Mucosa of descending colon (tissue), 3 donors: ENCODE data around the gene PTPRN2. TPM values are rescaled to one million over a fixed set of nuclear protein-coding genes. Genes with fewer than 3 reads are reported as not detected.

Experiments used
- ATAC-seq: fragments of 200-7000 bp; cut with Tn5 transposase; one replicate; pipeline ENCODE4 v1.9.1; 2020; ENCODE audit warnings: mild to moderate bottlenecking, moderate library complexity
- DNase-seq, 3 donors: peaks; one replicate each; pipeline ENCODE4 v3.0.0-alpha.2; 2020
- H3K36me3 ChIP-seq: fragments of 200-600 bp; one replicate; pipeline ENCODE4 v1.8.0; 2021; ENCODE audit warnings: low read depth, mild to moderate bottlenecking
- H3K4me1 ChIP-seq: fragments of 200-600 bp; one replicate; pipeline ENCODE4 v1.8.0; 2021; ENCODE audit warnings: low read depth, mild to moderate bottlenecking
- H3K4me3 ChIP-seq: fragments of 200-600 bp; one replicate; pipeline ENCODE4 v1.8.0; 2021; ENCODE audit warnings: mild to moderate bottlenecking
- H3K9me3 ChIP-seq: fragments of 200-600 bp; one replicate; pipeline ENCODE4 v1.8.0; 2021; ENCODE audit warnings: mild to moderate bottlenecking
- CTCF ChIP-seq: fragments of 200-600 bp; IDR thresholded peaks from one replicate; pipeline ENCODE4 v1.8.0; 2022; ENCODE audit warnings: antibody characterized with exemption, mild to moderate bottlenecking
- intact Hi-C, 2 donors: fragments of 100-400 bp; cut with DNase I in 1 of 2; cut with micrococcal nuclease in 1 of 2; formaldehyde crosslinking; loops; one replicate each; pipeline versions ENCODE4 v1.11.0 to v1.11.1; 2022; cut with DNase I, micrococcal nuclease
- total RNA-seq, 3 donors: library from RNA; stranded (reverse); fragmentation: NEBNext Ultra II Directional in 2 of 3; extraction: Animal tissue kit (Norgen Biotek cat#: 25700) in 2 of 3; gene quantifications; one replicate each; pipeline versions ENCODE4 v1.2.1 to v1.2.4, GENCODE V29; 2021 to 2023
- donor health status: DM: no; HTN: no; CAD: no; lungs with moderate emphysema.
- donor health status: DM: no; HTN: no; CAD: no.
- donor health status: DM: no; HTN: yes; CAD: no.

Gene PTPRN2
- total RNA-seq, 3 donors from 2014 or later = 12.5 to 28.0 (median 26.2) TPM

GRCh38 chr7:157908006-157908782 lies 679.4 kb downstream of the PTPRN2 start:
- intact Hi-C loops = no loop called here
- Histone ChIP-seq H3K9me3 (no peaks in the 10 kb centered on the region), H3K36me3 (no peaks in the 10 kb centered on the region), H3K4me1 (no peaks in the 10 kb centered on the region), H3K4me3 (no peak overlapping the region)
- ATAC-seq = no peak
- DNase-seq = no peak
- TF ChIP-seq CTCF = no peak

GRCh38 chr7:157907091-157907490 lies 680.5 kb downstream of the PTPRN2 start:
- ATAC-seq (no peak), DNase-seq (no peak)
- Histone ChIP-seq H3K9me3 (no peaks in the 10 kb centered on the region), H3K4me1 (no peaks in the 10 kb centered on the region), H3K36me3 (no peaks in the 10 kb centered on the region), H3K4me3 (no peak overlapping the region)
- intact Hi-C loops = no loop called here
- TF ChIP-seq CTCF = no peak

DNA sequence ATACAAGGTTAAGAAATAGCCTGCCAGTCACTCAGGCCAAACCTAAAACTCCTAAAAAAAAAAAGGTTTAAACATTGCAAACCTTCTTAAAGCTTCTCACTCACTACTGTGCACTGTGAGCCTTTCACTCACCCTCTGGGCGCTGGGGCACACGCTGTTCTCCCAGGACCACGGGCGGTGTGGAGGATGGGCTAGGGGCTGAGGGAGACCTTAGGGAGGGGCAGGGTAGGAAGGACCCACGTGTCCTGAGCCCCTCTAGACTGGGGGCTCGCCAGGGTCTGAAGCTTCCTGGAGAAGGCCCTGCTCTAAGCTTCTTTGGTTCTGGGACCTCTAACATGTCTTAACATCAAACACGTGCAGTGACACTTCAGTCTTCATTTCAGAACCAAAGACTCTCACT lies 681.0 kb downstream of the PTPRN2 start:
- no peaks in the 10 kb centered on the region for H3K9me3 ChIP-seq
- no peaks in the 10 kb centered on the region for H3K36me3 ChIP-seq
- no peak overlapping the region for H3K4me3 ChIP-seq
- no peak for ATAC-seq
- TF ChIP-seq CTCF = no peak
- intact Hi-C loops = no loop called here
- H3K4me1 ChIP-seq = no peaks in the 10 kb centered on the region
- DNase-seq = no peak

DNA sequence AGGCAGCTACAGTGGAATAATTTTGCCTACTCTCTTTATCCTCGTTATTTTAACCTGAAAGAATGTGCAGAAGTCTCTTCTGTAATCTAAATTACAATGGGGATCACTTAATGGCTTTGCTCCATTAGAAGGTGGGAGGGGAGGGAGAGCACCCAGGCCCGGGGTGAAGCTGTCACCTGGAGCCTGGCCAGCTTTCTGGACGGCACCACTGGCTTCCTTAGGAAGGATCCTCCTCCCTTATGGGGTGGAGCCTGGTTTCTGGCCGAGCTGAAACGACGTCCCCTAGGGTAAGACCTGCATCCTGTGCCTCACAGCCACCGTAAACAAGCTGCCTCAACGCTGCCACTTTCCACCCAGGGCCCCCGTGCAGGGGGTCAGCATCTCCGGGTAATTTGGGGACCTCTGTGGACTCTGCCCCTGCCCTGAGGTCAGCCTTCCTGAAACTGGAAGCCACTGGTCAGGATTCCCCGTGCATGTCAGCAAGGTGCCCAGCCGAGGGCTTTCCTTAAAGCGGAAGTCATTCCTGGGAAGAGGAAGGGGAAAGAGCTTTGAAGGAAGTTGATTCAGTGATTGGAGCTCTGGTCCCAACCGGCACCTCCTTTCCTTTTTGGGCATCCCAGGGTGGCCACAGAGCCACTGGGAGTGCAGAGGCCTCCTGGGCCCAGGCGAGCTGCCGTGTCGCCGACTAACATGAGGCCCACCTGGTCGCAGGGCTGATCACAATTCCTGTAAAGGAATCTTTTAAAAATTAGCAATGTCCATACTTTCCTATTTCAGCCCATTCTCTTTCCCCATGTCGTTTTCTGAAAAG lies 681.8 kb downstream of the PTPRN2 start:
- H3K4me1 ChIP-seq = no peaks in the 10 kb centered on the region
- no peak for DNase-seq
- H3K36me3 ChIP-seq = no peaks in the 10 kb centered on the region
- no peak for TF ChIP-seq CTCF
- H3K9me3 ChIP-seq = no peaks in the 10 kb centered on the region
- H3K4me3 ChIP-seq = no peak overlapping the region
- intact Hi-C loops = no loop called here
- no peak for ATAC-seq

- H3K4me3 ChIP-seq = no peak overlapping the region
- DNase-seq (no peak), ATAC-seq (no peak)
- no peaks in the 10 kb centered on the region for H3K9me3 ChIP-seq
- intact Hi-C loops = no loop called here
- H3K4me1 ChIP-seq = no peaks in the 10 kb centered on the region
- H3K36me3 ChIP-seq = no peaks in the 10 kb centered on the region
- TF ChIP-seq CTCF = no peak
These were observed 682.6 kb downstream of the PTPRN2 start for GRCh38 chr7:157904866-157905570.
